ENCODE data around the gene ZFC3H1. TPM values are rescaled to one million over a fixed set of nuclear protein-coding genes. Genes with fewer than 3 reads are reported as not detected.

Gene ZFC3H1
- total and polyA plus RNA-seq, 2 donors (not counting 3 experiments of a cell fraction or from before 2014, with no cell fraction given): 23.6 to 60.4 TPM

DNA sequence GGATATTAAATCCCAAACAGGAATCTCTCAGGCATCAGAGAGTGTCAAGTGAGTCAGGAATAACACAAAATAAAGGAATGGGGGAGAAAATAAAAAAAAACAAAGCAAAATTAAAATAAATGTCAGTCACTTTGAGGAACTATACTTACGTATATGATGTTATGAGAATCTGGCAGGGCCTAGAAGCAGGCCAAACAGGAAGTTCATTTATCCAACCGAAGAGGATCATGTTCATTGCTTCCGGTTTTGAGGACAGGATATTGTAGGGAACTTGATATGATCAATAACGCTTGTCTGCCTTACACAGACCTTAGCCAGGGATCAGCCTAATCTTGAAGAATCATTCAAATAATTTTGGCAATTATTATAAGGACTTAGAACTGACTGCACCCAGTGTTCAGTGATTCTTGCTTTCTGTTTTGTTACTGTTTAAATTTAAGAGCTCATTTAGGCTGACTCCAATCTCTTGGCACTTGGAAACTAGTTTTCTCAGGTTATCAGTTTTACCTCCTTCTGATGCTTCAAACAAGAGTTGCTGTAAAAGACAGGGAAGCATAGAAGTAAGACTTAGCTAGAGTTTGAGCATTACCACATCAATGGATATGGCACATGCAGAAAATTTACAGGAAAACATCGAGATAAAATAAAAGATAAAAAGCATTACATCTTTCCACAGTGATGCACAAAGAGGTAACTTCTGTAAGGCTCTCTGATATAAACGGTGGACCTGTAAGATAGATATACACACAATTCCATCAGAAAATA lies 53.4 kb downstream of the ZFC3H1 start:
- Histone ChIP-seq H3K4me2 (ENCODE audit: insufficient read depth, low read length) (no peak overlapping the region), H3K27ac (ENCODE audit: insufficient read depth, low read depth, low read length) (no peak overlapping the region), H3K27me3 (ENCODE audit: control insufficient read depth in 2 of 2, insufficient read depth in 2 of 2, low read length in 2 of 2) (no peaks in the 10 kb centered on the region), H3K4me3 (replicated peaks in 1 of 3; ENCODE audit: insufficient read depth in 1 of 3, low read depth in 1 of 3, low read length in 3 of 3) (no peak overlapping the region), H3K36me3 (ENCODE audit: control insufficient read depth in 2 of 2, extremely low read depth in 1 of 2, insufficient read depth in 2 of 2, low read length in 2 of 2) (peaks cover 7 to 42% of the 10 kb centered on the region in 2 experiments), H3K9me3 (replicated peaks; ENCODE audit: control insufficient read depth, insufficient read depth, low read length) (no peaks in the 10 kb centered on the region), H3K9ac (replicated peaks; ENCODE audit: extremely low read depth, insufficient read depth, low read length) (no peak overlapping the region), H3K9me1 (replicated peaks; ENCODE audit: control insufficient read depth, extremely low read depth, insufficient read depth, low read length) (no peaks in the 10 kb centered on the region), H3K4me1 (ENCODE audit: control insufficient read depth, extremely low read depth, insufficient read depth, low read length) (no peaks in the 10 kb centered on the region), H3K79me2 (ENCODE audit: control insufficient read depth, insufficient read depth, low read length) (no peaks in the 10 kb centered on the region), H4K20me1 (replicated peaks; ENCODE audit: control insufficient read depth, extremely low read depth, insufficient read depth, low read length) (no peaks in the 10 kb centered on the region), H2AFZ (ENCODE audit: low read depth, low read length) (no peak overlapping the region)
- ChIA-PET POLR2A (no interaction called here), CTCF (interaction anchor here (0.8 to 1.1 kb wide), 3 partner anchors 26 to 877 kb away, joined by 3 to 9 read pairs (median 3); no protein-coding TSS in a partner anchor)
- DNase-seq (ENCODE audit: low read depth, low spot score): no peak
- TF ChIP-seq POLR2A (IDR thresholded peaks at IDR 0.05; ENCODE audit: low read depth, low read length): no peak
- TF ChIP-seq MYC (IDR thresholded peaks at IDR 0.05; ENCODE audit: low read depth, low read length): no peak
- TF ChIP-seq FOS (IDR thresholded peaks at IDR 0.05; ENCODE audit: borderline replicate concordance, insufficient read depth, low read length): no peak
- TF ChIP-seq, protein P1, sequence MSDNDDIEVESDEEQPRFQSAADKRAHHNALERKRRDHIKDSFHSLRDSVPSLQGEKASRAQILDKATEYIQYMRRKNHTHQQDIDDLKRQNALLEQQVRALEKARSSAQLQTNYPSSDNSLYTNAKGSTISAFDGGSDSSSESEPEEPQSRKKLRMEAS (IDR thresholded peaks at IDR 0.05; ENCODE audit: insufficient read depth, insufficient read length): no peak
- dilution Hi-C loops (cut with MboI; ENCODE audit: extremely low pct_ligation_motif_present, low sequenced_read_pairs): no loop called here
- no peak for FAIRE-seq
- intact Hi-C loops (cut with micrococcal nuclease): loop anchor here (5.0 kb wide), 1 partner anchor 37 kb away; no protein-coding TSS in a partner anchor
- BruUV-seq (replicated peaks): TSS peak; percentile 15

DNA sequence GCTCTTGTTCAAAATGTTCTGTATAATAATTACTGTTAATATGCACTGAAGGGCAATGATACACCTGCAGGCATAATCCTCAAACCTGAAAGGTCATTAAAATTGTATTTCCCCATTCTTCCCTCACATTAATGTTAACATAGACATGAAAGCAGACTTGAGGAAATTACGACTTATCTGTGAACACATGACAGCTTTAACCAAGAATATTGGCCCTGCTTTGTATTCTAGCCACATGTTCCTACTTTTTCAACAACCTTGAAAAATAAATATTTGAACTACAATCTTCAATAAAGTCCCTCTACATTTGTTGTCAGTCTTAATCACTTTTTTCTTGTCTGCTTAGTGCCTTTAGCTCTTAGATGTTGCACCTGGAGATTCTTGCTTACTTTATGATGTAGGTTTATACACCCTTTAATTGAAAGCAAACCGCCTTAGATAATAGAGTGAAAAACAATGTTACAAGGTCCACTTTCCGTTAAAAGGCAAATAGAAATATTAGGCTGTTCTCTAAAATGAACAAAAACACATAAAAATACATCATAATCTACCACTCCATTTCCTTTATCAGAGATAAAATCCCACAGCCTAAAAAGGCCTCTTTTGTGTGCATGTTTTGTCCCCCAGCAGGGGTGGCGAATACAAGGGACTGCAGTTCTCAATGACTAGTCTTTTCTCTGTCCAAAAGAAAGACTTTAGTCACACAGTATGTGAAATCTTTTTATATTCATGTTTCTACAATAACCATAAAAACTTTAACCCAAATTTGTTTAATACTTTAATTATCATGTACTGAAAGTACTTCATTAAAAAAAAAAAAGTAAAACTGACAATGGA lies 55.9 kb downstream of the ZFC3H1 start:
- no peak overlapping the region for H2AFZ ChIP-seq (ENCODE audit: low read depth, low read length)
- dilution Hi-C loops (cut with MboI; ENCODE audit: extremely low pct_ligation_motif_present, low sequenced_read_pairs): no loop called here
- intact Hi-C loops (cut with micrococcal nuclease): no loop called here

More for the DNA sequence above, 55.9 kb downstream of the ZFC3H1 start:
- CTCF ChIA-PET: interaction anchor here (1.0 to 3.3 kb wide), 2 partner anchors 29 to 140 kb away, joined by 3 to 21 read pairs; no protein-coding TSS in a partner anchor
- no peak overlapping the region for H3K9ac ChIP-seq (replicated peaks; ENCODE audit: extremely low read depth, insufficient read depth, low read length)
- H3K36me3 ChIP-seq (ENCODE audit: control insufficient read depth in 2 of 2, extremely low read depth in 1 of 2, insufficient read depth in 2 of 2, low read length in 2 of 2): peaks cover 5 to 25% of the 10 kb centered on the region in 2 experiments
- H3K79me2 ChIP-seq (ENCODE audit: control insufficient read depth, insufficient read depth, low read length): no peaks in the 10 kb centered on the region
- no TSS peak for BruUV-seq (replicated peaks)
- no peaks in the 10 kb centered on the region for H3K27me3 ChIP-seq (ENCODE audit: control insufficient read depth in 2 of 2, insufficient read depth in 2 of 2, low read length in 2 of 2)
- POLR2A ChIA-PET: no interaction called here
- H3K4me1 ChIP-seq (ENCODE audit: control insufficient read depth, extremely low read depth, insufficient read depth, low read length): no peaks in the 10 kb centered on the region
- no peak overlapping the region for H3K4me3 ChIP-seq (replicated peaks in 1 of 3; ENCODE audit: insufficient read depth in 1 of 3, low read depth in 1 of 3, low read length in 3 of 3)
- no peak for DNase-seq (ENCODE audit: low read depth, low spot score)
- TF ChIP-seq POLR2AphosphoS5 (IDR thresholded peaks at IDR 0.05; ENCODE audit: insufficient read depth, low read depth, low read length) (no peak), JUN (IDR thresholded peaks at IDR 0.05; ENCODE audit: borderline replicate concordance, insufficient read depth, insufficient read length, low read depth) (no peak), GATA2 (IDR thresholded peaks at IDR 0.05; ENCODE audit: insufficient read depth, insufficient read length, low read depth, low read length) (no peak), MYC (IDR thresholded peaks at IDR 0.05; ENCODE audit: low read depth, low read length) (no peak), POLR2A (IDR thresholded peaks at IDR 0.05; ENCODE audit: low read depth, low read length) (no peak), EZH2 (IDR thresholded peaks at IDR 0.05; ENCODE audit: borderline replicate concordance, low read depth, low read length, severe bottlenecking) (no peak), FOS (IDR thresholded peaks at IDR 0.05; ENCODE audit: borderline replicate concordance, insufficient read depth, low read length) (no peak)
- TF ChIP-seq, protein P1 (IDR thresholded peaks at IDR 0.05; ENCODE audit: insufficient read depth, insufficient read length): no peak
- TF ChIP-seq, protein P2, sequence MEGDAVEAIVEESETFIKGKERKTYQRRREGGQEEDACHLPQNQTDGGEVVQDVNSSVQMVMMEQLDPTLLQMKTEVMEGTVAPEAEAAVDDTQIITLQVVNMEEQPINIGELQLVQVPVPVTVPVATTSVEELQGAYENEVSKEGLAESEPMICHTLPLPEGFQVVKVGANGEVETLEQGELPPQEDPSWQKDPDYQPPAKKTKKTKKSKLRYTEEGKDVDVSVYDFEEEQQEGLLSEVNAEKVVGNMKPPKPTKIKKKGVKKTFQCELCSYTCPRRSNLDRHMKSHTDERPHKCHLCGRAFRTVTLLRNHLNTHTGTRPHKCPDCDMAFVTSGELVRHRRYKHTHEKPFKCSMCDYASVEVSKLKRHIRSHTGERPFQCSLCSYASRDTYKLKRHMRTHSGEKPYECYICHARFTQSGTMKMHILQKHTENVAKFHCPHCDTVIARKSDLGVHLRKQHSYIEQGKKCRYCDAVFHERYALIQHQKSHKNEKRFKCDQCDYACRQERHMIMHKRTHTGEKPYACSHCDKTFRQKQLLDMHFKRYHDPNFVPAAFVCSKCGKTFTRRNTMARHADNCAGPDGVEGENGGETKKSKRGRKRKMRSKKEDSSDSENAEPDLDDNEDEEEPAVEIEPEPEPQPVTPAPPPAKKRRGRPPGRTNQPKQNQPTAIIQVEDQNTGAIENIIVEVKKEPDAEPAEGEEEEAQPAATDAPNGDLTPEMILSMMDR (IDR thresholded peaks at IDR 0.05; ENCODE audit: extremely low read depth in 1 of 2, insufficient read depth in 1 of 2, low read depth in 1 of 2, low read length in 2 of 2): no peak
- H4K20me1 ChIP-seq (replicated peaks; ENCODE audit: control insufficient read depth, extremely low read depth, insufficient read depth, low read length): no peaks in the 10 kb centered on the region
- no peak overlapping the region for H3K27ac ChIP-seq (ENCODE audit: insufficient read depth, low read depth, low read length)
- FAIRE-seq: no peak
- H3K9me1 ChIP-seq (replicated peaks; ENCODE audit: control insufficient read depth, extremely low read depth, insufficient read depth, low read length): no peaks in the 10 kb centered on the region
- H3K9me3 ChIP-seq (replicated peaks; ENCODE audit: control insufficient read depth, insufficient read depth, low read length): no peaks in the 10 kb centered on the region
- H3K4me2 ChIP-seq (ENCODE audit: insufficient read depth, low read length): no peak overlapping the region
